Kidney tubule cell (primary cell): ENCODE data around the gene SAMHD1.
"Not testable (repeated sequence)": the region's sequence is repeated elsewhere in the genome, so short reads cannot be mapped to it uniquely, and the experiment has no call there.

Experiments
- DNase-seq: peaks from one replicate; pipeline ENCODE4 v3.0.0-alpha.2; 2018; ENCODE audit warnings: low spot score

Gene SAMHD1

GRCh38 chr20:36951198-36951978 is at the start of gene SAMHD1:
SAMHD1 (minus strand) TSS chr20:36951708; CDS start chr20:36951643, 65 bp downstream.
- DNase-seq, result peak; percentile 99

GRCh38 chr20:37000171-37000570 is 48.7 kb upstream of the SAMHD1 start:
- not testable (repeated sequence) for DNase-seq

GRCh38 chr20:36998652-36999051 is 47.1 kb upstream of the SAMHD1 start:
- DNase-seq, result no peak

GRCh38 chr20:36997121-36997520 is 45.6 kb upstream of the SAMHD1 start:
- no peak for DNase-seq

GRCh38 chr20:36994221-36994620 is 42.7 kb upstream of the SAMHD1 start:
- DNase-seq, result not testable (repeated sequence)

GRCh38 chr20:36992802-36993334 is 41.4 kb upstream of the SAMHD1 start:
- no peak for DNase-seq

- no peak for DNase-seq
Measured at GRCh38 chr20:36991703-36992102, 40.2 kb upstream of the SAMHD1 start.

GRCh38 chr20:36989797-36990196 is 38.3 kb upstream of the SAMHD1 start:
- no peak for DNase-seq

- peak; percentile 58 for DNase-seq
Measured at GRCh38 chr20:36988494-36988966, 37.0 kb upstream of the SAMHD1 start.

- no peak for DNase-seq
Measured at GRCh38 chr20:36984257-36984638, 32.7 kb upstream of the SAMHD1 start.

- DNase-seq, result no peak
Measured at GRCh38 chr20:36975099-36975818, 23.8 kb upstream of the SAMHD1 start.

- no peak for DNase-seq
Measured at GRCh38 chr20:36974660-36975059, 23.2 kb upstream of the SAMHD1 start.

GRCh38 chr20:36971103-36971502 is 19.6 kb upstream of the SAMHD1 start:
- DNase-seq, result no peak

- no peak for DNase-seq
Measured at GRCh38 chr20:36969478-36970186, 18.1 kb upstream of the SAMHD1 start.

GRCh38 chr20:36969051-36969450 is 17.5 kb upstream of the SAMHD1 start:
- DNase-seq, result no peak

- no peak for DNase-seq
Measured at GRCh38 chr20:36967636-36968035, 16.1 kb upstream of the SAMHD1 start.

GRCh38 chr20:36966965-36967364 is 15.5 kb upstream of the SAMHD1 start:
- DNase-seq, result not testable (repeated sequence)

GRCh38 chr20:36962354-36962941 is 10.9 kb upstream of the SAMHD1 start:
- DNase-seq, result not testable (repeated sequence)

- DNase-seq, result no peak
Measured at GRCh38 chr20:36959242-36959641, 7.7 kb upstream of the SAMHD1 start.

- no peak for DNase-seq
Measured at GRCh38 chr20:36957875-36958667, 6.6 kb upstream of the SAMHD1 start.

GRCh38 chr20:36956674-36957073 is 5.2 kb upstream of the SAMHD1 start:
- no peak for DNase-seq
